HG02798 (cell line): Measurements from ENCODE around the gene HTRA2.

Experiments used
- ATAC-seq: cut with Tn5 transposase; IDR thresholded peaks from one replicate; pipeline ENCODE4 v1.9.1; 2021; ENCODE audit warnings: mild to moderate bottlenecking; ENCODE audit not compliant: unreplicated experiment, poor library complexity

Gene HTRA2

GRCh38 chr2:74581463-74581862 lies 51.7 kb downstream of the HTRA2 start:
- ATAC-seq, result no peak

GRCh38 chr2:74582184-74582583 lies 52.5 kb downstream of the HTRA2 start:
- ATAC-seq, result no peak
